ENCODE data around the gene PIM3.

The PIM3 gene

DNA sequence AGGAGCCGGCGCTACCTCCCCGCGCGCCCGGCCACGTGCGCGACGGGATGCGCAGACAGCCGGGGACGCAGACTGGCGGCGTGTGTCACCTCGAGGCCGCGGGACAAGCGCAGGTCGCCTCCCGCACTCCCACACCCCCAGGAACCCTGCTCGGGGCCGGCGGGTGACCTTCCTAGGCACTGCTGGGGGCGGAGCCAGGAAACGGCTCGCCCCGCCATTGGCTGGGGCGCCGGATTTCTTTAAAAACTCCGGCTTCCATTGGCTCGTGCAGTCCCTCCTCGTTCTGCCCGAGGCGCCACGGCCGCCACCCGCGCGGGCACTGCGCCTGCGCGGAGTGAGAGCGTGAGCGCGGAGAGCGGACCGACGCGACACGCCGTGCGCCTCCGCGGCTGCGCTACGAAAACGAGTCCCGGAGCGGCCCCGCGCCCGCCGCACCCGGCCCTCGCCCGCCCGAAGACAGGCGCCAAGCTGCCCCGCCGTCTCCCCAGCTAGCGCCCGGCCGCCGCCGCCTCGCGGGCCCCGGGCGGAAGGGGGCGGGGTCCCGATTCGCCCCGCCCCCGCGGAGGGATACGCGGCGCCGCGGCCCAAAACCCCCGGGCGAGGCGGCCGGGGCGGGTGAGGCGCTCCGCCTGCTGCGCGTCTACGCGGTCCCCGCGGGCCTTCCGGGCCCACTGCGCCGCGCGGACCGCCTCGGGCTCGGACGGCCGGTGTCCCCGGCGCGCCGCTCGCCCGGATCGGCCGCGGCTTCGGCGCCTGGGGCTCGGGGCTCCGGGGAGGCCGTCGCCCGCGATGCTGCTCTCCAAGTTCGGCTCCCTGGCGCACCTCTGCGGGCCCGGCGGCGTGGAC, at the start of gene PIM3:
PIM3 (plus strand) TSS at position 614 of the 846 bp plus-strand sequence; CDS start at position 790, 176 bp downstream.
- no peaks in the 10 kb centered on the region for H3K9me3 Mint-ChIP-seq
- H3K27me3 Mint-ChIP-seq: no peaks in the 10 kb centered on the region
- peak within 1 kb of the TSS; percentile 97 for H3K27ac Mint-ChIP-seq
- ATAC-seq (replicated peaks): peak; percentile 78 to 82
- peaks cover 30 to 41% of the 10 kb centered on the region in 2 donors for H3K36me3 Mint-ChIP-seq
- H3K4me3 Mint-ChIP-seq: peak within 1 kb of the TSS; percentile 94 to 98
- peak; percentile 95 for DNase-seq
- H3K4me1 Mint-ChIP-seq: peaks cover 28 to 55% of the 10 kb centered on the region in 2 donors

DNA sequence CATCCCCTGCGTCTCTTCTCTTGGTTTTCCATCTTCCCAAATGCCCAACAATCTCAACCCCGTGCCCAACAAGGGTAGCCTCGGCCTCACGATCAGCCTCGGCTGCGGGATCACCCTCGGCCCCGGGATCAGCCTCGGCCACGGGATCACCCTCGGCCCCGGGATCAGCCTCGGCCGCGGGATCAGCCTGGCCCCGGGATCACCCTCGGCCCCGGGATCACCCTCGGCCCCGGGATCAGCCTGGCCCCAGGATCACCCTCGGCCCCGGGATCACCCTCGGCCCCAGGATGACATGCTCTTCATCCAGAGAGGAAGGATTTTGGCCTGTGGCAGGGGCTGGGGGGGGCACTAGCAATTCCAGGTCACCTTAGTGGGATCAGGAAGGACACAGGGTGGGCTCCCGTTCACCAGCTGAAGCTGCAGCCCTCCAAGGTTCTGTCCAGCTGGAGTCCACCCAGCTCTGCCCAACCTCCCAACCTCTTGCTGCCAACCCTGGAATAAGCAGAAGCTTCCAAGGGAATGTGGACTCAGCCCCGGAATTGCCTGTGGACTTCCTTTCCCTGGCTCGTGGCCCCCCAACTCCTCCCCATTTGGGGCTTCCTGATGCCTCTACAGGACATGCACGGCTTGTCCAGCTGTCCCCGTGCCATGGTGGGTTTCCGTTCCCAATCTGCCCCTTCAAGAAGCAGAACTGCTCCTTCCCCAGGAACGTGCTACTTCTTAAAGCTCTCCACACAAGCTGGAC, 48.5 kb upstream of the PIM3 start:
- DNase-seq (no peak), ATAC-seq (replicated peaks) (no peak)
- H3K27ac Mint-ChIP-seq: peak overlapping the region; percentile 87
- no peak overlapping the region for H3K4me3 Mint-ChIP-seq
- peaks cover 3 to 16% of the 10 kb centered on the region in 2 donors for H3K4me1 Mint-ChIP-seq
- H3K36me3 Mint-ChIP-seq: peaks cover 22 to 25% of the 10 kb centered on the region in 2 donors
- no peaks in the 10 kb centered on the region for H3K27me3 Mint-ChIP-seq
- no peaks in the 10 kb centered on the region for H3K9me3 Mint-ChIP-seq

- H3K36me3 Mint-ChIP-seq: peaks cover 13 to 17% of the 10 kb centered on the region in 2 donors
- H3K27me3 Mint-ChIP-seq: no peaks in the 10 kb centered on the region
- H3K27ac Mint-ChIP-seq: no peak overlapping the region
- ATAC-seq (replicated peaks) (no peak), DNase-seq (no peak)
- no peak overlapping the region for H3K4me3 Mint-ChIP-seq
- peaks cover 2 to 12% of the 10 kb centered on the region in 2 donors for H3K4me1 Mint-ChIP-seq
- no peaks in the 10 kb centered on the region for H3K9me3 Mint-ChIP-seq
These were observed 47.5 kb upstream of the PIM3 start for GRCh38 chr22:49913026-49913425.

DNA sequence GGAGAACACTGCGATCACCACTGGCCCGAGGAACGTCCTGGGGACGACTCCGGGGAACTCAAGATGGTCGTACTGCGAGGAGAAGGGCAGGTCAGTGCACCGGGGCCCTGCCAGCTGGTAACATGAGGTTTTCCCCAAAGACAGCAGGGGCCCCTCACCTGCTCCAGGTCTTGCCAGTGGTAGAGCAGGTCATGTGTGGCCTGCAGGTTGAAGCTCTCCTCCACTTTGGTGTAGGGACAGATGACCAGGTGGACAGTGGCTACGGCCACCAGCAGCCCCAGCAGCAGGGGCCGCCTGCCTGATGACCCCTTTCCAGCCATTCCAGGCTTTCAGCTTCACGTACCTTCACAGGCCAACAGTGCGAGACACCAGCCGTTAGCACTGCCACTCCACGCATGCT, 47.1 kb upstream of the PIM3 start:
- Mint-ChIP-seq H3K27me3 (no peaks in the 10 kb centered on the region), H3K4me1 (peaks cover 2 to 12% of the 10 kb centered on the region in 2 donors), H3K36me3 (peaks cover 13 to 17% of the 10 kb centered on the region in 2 donors), H3K4me3 (no peak overlapping the region), H3K27ac (no peak overlapping the region), H3K9me3 (no peaks in the 10 kb centered on the region)
- DNase-seq (no peak), ATAC-seq (replicated peaks) (no peak)

GRCh38 chr22:49914256-49914655, 46.3 kb upstream of the PIM3 start:
- DNase-seq (no peak), ATAC-seq (replicated peaks) (no peak)
- H3K4me3 Mint-ChIP-seq: no peak overlapping the region

DNA sequence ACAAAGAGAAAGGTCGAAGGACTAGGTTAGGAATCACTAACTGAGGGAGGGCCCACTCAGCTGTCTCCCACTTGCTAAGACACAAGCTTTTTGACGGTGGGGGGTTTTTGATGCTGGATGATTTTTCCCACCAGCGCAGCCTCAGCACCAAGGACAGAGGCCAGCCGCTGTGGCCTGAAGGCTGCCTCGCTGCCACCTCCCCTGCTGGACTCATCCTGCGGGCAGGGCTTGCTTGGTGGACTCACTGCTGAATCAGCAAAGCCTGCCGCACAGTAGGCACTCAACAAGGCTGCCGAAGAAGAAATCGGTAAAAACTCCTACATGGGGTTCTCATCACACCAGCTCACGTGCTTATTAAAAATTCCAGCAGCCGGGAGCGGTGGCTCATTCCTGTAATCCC, 45.0 kb upstream of the PIM3 start:
- peaks cover 12 to 29% of the 10 kb centered on the region in 2 donors for H3K4me1 Mint-ChIP-seq
- H3K9me3 Mint-ChIP-seq: no peaks in the 10 kb centered on the region
- ATAC-seq (replicated peaks) (no peak), DNase-seq (no peak)
- no peaks in the 10 kb centered on the region for H3K27me3 Mint-ChIP-seq
- H3K27ac Mint-ChIP-seq: no peak overlapping the region
- H3K4me3 Mint-ChIP-seq: no peak overlapping the region
- H3K36me3 Mint-ChIP-seq: peaks cover 11 to 20% of the 10 kb centered on the region in 2 donors

More at GRCh38 chr22:49914256-49914655, 46.3 kb upstream of the PIM3 start:
- no peaks in the 10 kb centered on the region for H3K9me3 Mint-ChIP-seq
- no peak overlapping the region for H3K27ac Mint-ChIP-seq
- peaks cover 2 to 16% of the 10 kb centered on the region in 2 donors for H3K4me1 Mint-ChIP-seq
- H3K27me3 Mint-ChIP-seq: no peaks in the 10 kb centered on the region
- peaks cover 13 to 15% of the 10 kb centered on the region in 2 donors for H3K36me3 Mint-ChIP-seq

- Mint-ChIP-seq H3K36me3 (peaks cover 11 to 29% of the 10 kb centered on the region in 2 donors), H3K9me3 (no peaks in the 10 kb centered on the region), H3K27ac (no peak overlapping the region), H3K27me3 (no peaks in the 10 kb centered on the region), H3K4me1 (peaks cover 15 to 31% of the 10 kb centered on the region in 2 donors), H3K4me3 (peak overlapping the region in 1 of 2 donors; percentile 81)
- ATAC-seq (replicated peaks): no peak
- no peak for DNase-seq
These were observed 43.7 kb upstream of the PIM3 start for GRCh38 chr22:49916831-49917230.

GRCh38 chr22:49917974-49918910, 42.3 kb upstream of the PIM3 start, which contains the start of the genes ALG12 and CRELD2:
Gene ALG12 (minus strand): TSS chr22:49918438. CDS start chr22:49913765, 4,673 bp downstream.
Gene CRELD2 (plus strand): TSS chr22:49918634. CDS start chr22:49918770, 136 bp downstream.
- H3K9me3 Mint-ChIP-seq: no peaks in the 10 kb centered on the region
- ATAC-seq (replicated peaks) (peak; percentile 94 to 97), DNase-seq (peak; percentile 95)
- no peaks in the 10 kb centered on the region for H3K27me3 Mint-ChIP-seq
- H3K4me3 Mint-ChIP-seq: peak within 1 kb of the TSS; percentile 81 to 89
- peaks cover 4 to 34% of the 10 kb centered on the region in 2 donors for H3K36me3 Mint-ChIP-seq
- peaks cover 20 to 33% of the 10 kb centered on the region in 2 donors for H3K4me1 Mint-ChIP-seq
- H3K27ac Mint-ChIP-seq: peak within 1 kb of the TSS; percentile 94

DNA sequence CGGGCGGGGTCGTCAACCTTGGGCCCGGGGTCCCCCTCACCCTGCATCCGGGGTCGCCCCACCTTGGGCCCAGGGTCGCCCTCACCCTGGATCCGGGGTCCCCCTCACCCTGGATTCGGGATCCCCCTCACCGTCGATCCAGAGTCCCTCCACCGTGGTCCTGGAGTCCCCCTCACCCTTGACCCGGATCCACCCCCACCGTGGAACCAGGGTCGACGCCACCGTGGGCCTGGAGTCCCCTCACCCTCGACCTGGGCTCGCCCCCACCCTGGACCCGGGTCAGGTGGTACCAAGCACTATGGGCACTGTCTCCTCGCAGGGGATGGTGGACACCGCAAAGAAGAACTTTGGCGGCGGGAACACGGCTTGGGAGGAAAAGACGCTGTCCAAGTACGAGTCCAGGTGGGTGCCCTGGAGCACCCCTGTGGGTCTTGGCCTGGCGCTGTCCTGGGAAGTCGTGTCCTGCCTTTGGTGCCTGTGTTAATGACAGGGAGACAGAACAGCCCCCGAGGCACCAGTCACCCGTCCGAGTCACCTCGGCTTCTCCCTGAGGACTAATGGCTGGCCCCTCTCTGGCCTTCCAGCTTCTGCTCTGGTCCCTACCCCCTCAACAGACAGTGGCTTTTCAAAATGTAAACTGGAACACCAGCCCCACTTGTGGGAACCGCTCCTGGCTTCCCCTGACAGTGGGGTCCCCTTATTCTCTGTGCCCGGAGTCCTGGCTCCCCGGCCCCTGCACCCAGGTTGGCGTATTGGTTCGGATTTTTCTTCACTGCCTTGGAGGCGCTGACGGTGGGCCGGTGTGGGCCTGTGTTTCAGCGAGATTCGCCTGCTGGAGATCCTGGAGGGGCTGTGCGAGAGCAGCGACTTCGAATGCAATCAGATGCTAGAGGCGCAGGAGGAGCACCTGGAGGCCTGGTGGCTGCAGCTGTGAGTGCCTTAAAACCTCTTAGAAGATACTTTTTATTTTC, 41.4 kb upstream of the PIM3 start:
- peaks cover 27 to 43% of the 10 kb centered on the region in 2 donors for H3K4me1 Mint-ChIP-seq
- H3K27me3 Mint-ChIP-seq: no peaks in the 10 kb centered on the region
- DNase-seq (no peak), ATAC-seq (replicated peaks) (no peak)
- peak overlapping the region; percentile 76 to 89 for H3K4me3 Mint-ChIP-seq
- H3K27ac Mint-ChIP-seq: peak overlapping the region; percentile 65
- H3K36me3 Mint-ChIP-seq: peaks cover 10 to 38% of the 10 kb centered on the region in 2 donors
- H3K9me3 Mint-ChIP-seq: no peaks in the 10 kb centered on the region

DNA sequence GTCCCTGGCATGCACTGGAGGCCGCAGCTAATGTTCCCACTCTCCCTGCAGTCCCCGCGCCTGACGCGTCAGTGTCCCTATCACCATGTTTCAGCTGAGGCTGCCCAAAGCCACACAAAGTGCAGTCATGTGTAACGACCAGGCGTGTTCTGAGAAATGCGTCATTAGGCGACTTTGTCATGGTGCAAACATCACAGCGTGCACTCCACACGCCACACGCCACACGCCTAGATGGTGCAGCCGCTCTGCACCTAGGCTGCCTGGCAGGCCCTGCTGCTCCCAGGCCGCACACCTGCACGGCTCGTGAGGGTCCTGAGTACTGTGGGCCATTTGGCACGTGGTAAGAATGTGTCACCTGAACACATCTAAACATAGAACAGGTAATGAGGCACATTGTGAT, 39.7 kb upstream of the PIM3 start:
- ATAC-seq (replicated peaks) (no peak), DNase-seq (no peak)
- Mint-ChIP-seq H3K9me3 (no peaks in the 10 kb centered on the region), H3K36me3 (peaks cover 19 to 49% of the 10 kb centered on the region in 2 donors), H3K27me3 (no peaks in the 10 kb centered on the region), H3K4me3 (no peak overlapping the region), H3K4me1 (peaks cover 37 to 58% of the 10 kb centered on the region in 2 donors), H3K27ac (no peak overlapping the region)

DNA sequence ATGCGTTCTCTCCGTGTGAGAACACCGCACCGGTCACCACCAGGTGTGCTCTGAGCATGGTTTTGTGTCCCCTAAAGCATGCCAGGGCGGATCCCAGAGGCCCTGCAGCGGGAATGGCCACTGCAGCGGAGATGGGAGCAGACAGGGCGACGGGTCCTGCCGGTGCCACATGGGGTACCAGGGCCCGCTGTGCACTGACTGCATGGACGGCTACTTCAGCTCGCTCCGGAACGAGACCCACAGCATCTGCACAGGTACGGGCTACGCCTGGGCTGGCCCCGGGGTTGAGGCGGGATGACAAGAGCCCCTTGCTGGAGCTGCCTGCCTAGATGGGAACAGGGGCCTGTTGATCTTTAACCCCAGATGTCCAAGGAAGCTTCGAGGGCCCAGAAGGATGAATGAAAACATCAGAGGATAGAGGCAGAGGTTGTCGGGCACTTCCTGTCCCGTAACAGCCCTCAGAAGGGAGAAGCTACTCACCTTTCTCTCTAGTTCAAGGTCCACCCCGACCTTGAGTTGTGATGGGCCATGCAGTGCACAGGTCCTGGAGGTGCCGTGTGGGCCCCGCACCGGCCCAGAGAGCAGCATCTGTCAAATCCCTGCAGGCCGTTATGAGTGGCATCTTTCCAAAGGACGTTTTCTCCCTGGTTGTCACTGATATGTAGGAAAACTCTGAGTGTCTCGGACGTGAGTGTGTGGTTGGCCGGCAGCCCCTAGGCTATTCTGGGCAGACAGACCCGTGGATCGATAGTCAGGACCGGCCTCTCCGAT, 38.9 kb upstream of the PIM3 start:
- Mint-ChIP-seq H3K4me1 (peaks cover 41 to 59% of the 10 kb centered on the region in 2 donors), H3K9me3 (no peaks in the 10 kb centered on the region), H3K36me3 (peaks cover 19 to 53% of the 10 kb centered on the region in 2 donors), H3K27ac (no peak overlapping the region), H3K4me3 (no peak overlapping the region), H3K27me3 (no peaks in the 10 kb centered on the region)
- ATAC-seq (replicated peaks): no peak
- no peak for DNase-seq

- peaks cover 48 to 59% of the 10 kb centered on the region in 2 donors for H3K4me1 Mint-ChIP-seq
- no peaks in the 10 kb centered on the region for H3K27me3 Mint-ChIP-seq
- H3K9me3 Mint-ChIP-seq: no peaks in the 10 kb centered on the region
- peak overlapping the region; percentile 62 for H3K27ac Mint-ChIP-seq
- ATAC-seq (replicated peaks) (no peak), DNase-seq (no peak)
- H3K4me3 Mint-ChIP-seq: no peak overlapping the region
- peaks cover 26 to 61% of the 10 kb centered on the region in 2 donors for H3K36me3 Mint-ChIP-seq
These were observed 38.1 kb upstream of the PIM3 start for GRCh38 chr22:49922484-49922883.

Data from stimulated activated naive B cell treated with anti-CD40 and anti-IgM and Interleukin-4, amounts not matched to agents 10 μg/mL and 1 μg/mL and 100 μg/mL, for 72 hours (primary cell).